ENCODE data around the gene RAB3B.

- no peak for TF ChIP-seq CTCF (IDR thresholded peaks at IDR 0.05)
- TF ChIP-seq POLR2A (IDR thresholded peaks at IDR 0.05), result no peak
Measured at GRCh38 chr1:51968632-51969031, 21.9 kb downstream of the RAB3B start.
